C4-2B (cell line): ENCODE results near the gene WNT16.

Experiments
- ZFX ChIP-seq: fragments of 450-650 bp; IDR thresholded peaks from 2 replicates; pipeline ENCODE4 v1.6.1; 2017
- TF ChIP-seq, protein P1 (sequence below): fragments of 450-650 bp; conservative IDR thresholded peaks from 2 replicates; pipeline ENCODE4 v1.5.1; 2017; ENCODE audit warnings: mild to moderate bottlenecking

- TF ChIP-seq, protein P1, sequence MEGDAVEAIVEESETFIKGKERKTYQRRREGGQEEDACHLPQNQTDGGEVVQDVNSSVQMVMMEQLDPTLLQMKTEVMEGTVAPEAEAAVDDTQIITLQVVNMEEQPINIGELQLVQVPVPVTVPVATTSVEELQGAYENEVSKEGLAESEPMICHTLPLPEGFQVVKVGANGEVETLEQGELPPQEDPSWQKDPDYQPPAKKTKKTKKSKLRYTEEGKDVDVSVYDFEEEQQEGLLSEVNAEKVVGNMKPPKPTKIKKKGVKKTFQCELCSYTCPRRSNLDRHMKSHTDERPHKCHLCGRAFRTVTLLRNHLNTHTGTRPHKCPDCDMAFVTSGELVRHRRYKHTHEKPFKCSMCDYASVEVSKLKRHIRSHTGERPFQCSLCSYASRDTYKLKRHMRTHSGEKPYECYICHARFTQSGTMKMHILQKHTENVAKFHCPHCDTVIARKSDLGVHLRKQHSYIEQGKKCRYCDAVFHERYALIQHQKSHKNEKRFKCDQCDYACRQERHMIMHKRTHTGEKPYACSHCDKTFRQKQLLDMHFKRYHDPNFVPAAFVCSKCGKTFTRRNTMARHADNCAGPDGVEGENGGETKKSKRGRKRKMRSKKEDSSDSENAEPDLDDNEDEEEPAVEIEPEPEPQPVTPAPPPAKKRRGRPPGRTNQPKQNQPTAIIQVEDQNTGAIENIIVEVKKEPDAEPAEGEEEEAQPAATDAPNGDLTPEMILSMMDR: no peak
- TF ChIP-seq ZFX: no peak
These were observed 21.7 kb upstream of the WNT16 start for GRCh38 chr7:121307021-121307574.
